Subcutaneous preadipocyte (primary cell): ENCODE results near the gene ZFYVE9. TPM values are rescaled to one million over a fixed set of nuclear protein-coding genes. Genes with fewer than 3 reads are reported as not detected.

Experiments used
- total RNA-seq: library from RNA; depleted of rRNA; stranded (reverse); fragments of >200 nt; gene quantifications from 2 replicates; pipeline ENCODE4 v1.2.3, GENCODE V29; 2012

ZFYVE9 gene, protein sequence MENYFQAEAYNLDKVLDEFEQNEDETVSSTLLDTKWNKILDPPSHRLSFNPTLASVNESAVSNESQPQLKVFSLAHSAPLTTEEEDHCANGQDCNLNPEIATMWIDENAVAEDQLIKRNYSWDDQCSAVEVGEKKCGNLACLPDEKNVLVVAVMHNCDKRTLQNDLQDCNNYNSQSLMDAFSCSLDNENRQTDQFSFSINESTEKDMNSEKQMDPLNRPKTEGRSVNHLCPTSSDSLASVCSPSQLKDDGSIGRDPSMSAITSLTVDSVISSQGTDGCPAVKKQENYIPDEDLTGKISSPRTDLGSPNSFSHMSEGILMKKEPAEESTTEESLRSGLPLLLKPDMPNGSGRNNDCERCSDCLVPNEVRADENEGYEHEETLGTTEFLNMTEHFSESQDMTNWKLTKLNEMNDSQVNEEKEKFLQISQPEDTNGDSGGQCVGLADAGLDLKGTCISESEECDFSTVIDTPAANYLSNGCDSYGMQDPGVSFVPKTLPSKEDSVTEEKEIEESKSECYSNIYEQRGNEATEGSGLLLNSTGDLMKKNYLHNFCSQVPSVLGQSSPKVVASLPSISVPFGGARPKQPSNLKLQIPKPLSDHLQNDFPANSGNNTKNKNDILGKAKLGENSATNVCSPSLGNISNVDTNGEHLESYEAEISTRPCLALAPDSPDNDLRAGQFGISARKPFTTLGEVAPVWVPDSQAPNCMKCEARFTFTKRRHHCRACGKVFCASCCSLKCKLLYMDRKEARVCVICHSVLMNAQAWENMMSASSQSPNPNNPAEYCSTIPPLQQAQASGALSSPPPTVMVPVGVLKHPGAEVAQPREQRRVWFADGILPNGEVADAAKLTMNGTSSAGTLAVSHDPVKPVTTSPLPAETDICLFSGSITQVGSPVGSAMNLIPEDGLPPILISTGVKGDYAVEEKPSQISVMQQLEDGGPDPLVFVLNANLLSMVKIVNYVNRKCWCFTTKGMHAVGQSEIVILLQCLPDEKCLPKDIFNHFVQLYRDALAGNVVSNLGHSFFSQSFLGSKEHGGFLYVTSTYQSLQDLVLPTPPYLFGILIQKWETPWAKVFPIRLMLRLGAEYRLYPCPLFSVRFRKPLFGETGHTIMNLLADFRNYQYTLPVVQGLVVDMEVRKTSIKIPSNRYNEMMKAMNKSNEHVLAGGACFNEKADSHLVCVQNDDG (N-terminal part only)
- 25.4 and 32.1 TPM in 2 replicates for total RNA-seq

DNA sequence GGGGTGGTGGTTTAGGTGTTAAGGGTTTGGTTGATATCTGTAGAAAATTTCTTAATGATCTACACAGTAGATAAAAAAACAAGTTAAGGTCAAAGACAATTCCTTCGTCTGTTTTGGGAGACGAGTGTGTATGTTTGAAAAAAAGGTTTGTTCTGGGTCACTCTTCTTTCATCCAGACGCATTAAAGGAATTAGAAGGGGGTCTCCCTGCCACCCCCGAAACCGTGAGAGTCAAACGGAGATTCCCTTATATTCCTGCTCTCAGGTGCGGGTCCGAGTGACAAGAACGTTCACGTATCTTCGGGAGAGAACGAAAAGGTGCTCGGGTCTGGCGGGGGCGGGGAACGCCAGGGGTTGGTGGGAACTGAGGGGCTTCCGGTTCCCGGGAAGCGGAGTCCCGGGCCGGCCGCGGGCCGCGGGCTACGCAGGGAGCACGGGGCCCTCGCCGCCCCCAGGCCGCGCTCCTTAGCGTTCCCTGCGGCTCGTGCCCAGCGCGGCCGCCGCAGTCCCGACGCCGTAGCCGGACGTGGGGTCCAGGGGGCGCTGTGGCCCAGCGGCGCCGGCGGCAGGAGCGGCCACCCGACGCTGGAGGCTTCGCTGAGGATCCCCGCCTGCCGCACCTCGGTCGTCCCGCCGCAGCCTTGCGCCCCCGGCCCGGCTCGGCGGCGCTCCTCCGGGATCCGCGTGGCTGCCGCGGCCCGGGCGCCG lies at the start of gene ZFYVE9:
ZFYVE9 (plus strand) TSS at position 577 of the 707 bp plus-strand sequence. CDS start 91,118 bp downstream, outside the sequence.

DNA sequence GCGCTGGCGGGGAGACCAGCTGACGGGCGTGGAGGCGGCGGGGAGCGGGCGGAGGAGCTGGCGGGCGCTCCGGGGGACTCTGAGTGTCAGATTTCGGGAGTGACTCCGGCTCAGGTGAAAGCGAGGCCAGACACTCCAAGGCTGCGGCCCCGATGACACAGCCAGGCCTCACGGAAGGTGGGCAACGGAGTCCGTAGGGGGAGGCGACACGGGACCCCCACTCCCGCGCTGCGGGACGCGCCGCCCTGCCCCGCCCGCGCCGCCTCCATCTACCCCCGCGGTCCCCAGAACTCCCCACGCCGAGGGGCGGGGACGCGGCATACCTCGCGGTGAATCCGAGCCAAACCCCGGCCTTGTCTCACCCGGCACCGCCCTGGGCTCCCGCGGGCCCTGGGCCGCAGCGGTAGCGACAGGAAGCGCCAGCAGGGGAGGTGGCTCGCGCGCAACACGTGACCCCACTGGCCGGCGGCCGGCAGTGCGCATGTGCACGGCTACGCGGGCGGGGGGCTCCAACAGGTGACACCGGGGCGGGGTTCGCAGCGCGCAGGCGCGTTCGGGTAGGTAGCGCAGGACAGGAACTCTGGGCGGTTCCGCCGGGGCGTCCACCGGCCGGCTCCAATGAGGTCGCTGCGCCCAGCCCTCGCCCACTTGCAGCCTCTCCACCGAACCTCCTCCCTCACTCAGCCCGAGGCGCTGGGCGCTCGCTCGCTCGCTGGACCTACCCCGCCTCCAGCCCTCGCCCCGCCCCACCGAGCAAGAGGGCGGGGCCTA lies 224.0 kb downstream of the ZFYVE9 start, which contains the start of gene CC2D1B:
CC2D1B (minus strand) TSS at position 460 of the 771 bp plus-strand sequence. CDS start 1,585 bp downstream, outside the sequence.

Other genes starting within 250 kb of the ZFYVE9 start
- gene RAB3B, start 151.4 kb upstream of the ZFYVE9 start, total RNA-seq, result 0.73 and 4.1 TPM in 2 replicates
- gene KTI12, start 108.3 kb upstream of the ZFYVE9 start, total RNA-seq, result 12.9 and 16.0 TPM in 2 replicates
- gene TXNDC12, start 86.9 kb upstream of the ZFYVE9 start, total RNA-seq, result 25.8 and 26.1 TPM in 2 replicates
- 39.1 and 49.6 TPM in 2 replicates for gene BTF3L4, start 85.8 kb upstream of the ZFYVE9 start, total RNA-seq
- gene CC2D1B, start 224.1 kb downstream of the ZFYVE9 start, total RNA-seq, result 18.0 and 25.2 TPM in 2 replicates